OCI-LY7 (cell line): ENCODE results near the gene TENT5C. TPM values are rescaled to one million over a fixed set of nuclear protein-coding genes. Genes with fewer than 3 reads are reported as not detected.

Source experiments
- BruUV-seq: library from RNA; stranded (reverse); fragments of 400-500 nt; replicated peaks from 2 replicates; lab custom pipeline; 2021; lab: Mats Ljungman, UMichigan
- CTCF ChIA-PET: fragments of 300-600 bp; sonication (Branson Sonifier 250); formaldehyde crosslinking; loops from one replicate; lab custom pipeline; 2022; ENCODE audit warnings: antibody characterized with exemption; ENCODE audit not compliant: unreplicated experiment; lab: Charles Lee
- POLR2A ChIA-PET: fragments of 300-600 bp; sonication (Branson Sonifier 250); formaldehyde crosslinking; loops from one replicate; lab custom pipeline; 2022; ENCODE audit warnings: antibody characterized with exemption; lab: Charles Lee
- DNase-seq: peaks from one replicate; pipeline ENCODE4 v3.0.0-alpha.2; 2015; ENCODE audit warnings: low spot score
- H2AFZ ChIP-seq: fragments of 200-600 bp; sonication (generic), shearing (Covaris generic); 2 replicates; pipeline ENCODE4 v1.6.1; 2014; ENCODE audit warnings: mild to moderate bottlenecking, antibody characterized with exemption, low read length, moderate library complexity
- H3K27ac ChIP-seq: fragments of 200-600 bp; sonication (generic); 2 replicates; pipeline ENCODE4 v1.5.1; 2014; ENCODE audit warnings: mixed run types, low read depth, mild to moderate bottlenecking, moderate library complexity, low read length, inconsistent platforms; ENCODE audit not compliant: poor library complexity, severe bottlenecking
- H3K36me3 ChIP-seq: fragments of 200-600 bp; sonication (generic); 2 replicates; pipeline ENCODE4 v1.6.1; 2014; ENCODE audit warnings: mild to moderate bottlenecking, antibody characterized with exemption, low read length, moderate library complexity, mixed read lengths; ENCODE audit not compliant: insufficient read depth
- H3K4me1 ChIP-seq: fragments of 200-600 bp; sonication (generic); 2 replicates; pipeline ENCODE4 v1.5.1; 2014; ENCODE audit warnings: mild to moderate bottlenecking, low read length; ENCODE audit not compliant: insufficient read depth, poor library complexity, severe bottlenecking
- H3K4me2 ChIP-seq: fragments of 200-600 bp; sonication (generic); 2 replicates; pipeline ENCODE4 v1.6.1; 2014; ENCODE audit warnings: mild to moderate bottlenecking, low read length
- H3K4me3 ChIP-seq: fragments of 200-600 bp; sonication (generic); 2 replicates; pipeline ENCODE4 v1.5.1; 2014; ENCODE audit warnings: mild to moderate bottlenecking, low read depth, low read length; ENCODE audit not compliant: poor library complexity, severe bottlenecking
- H3K79me2 ChIP-seq: fragments of 200-600 bp; sonication (generic); 2 replicates; pipeline ENCODE4 v1.6.1; 2016; ENCODE audit warnings: low read depth, mild to moderate bottlenecking, low read length, moderate library complexity, mixed read lengths; ENCODE audit not compliant: insufficient read depth
- H3K9me2 ChIP-seq: fragments of 200-600 bp; sonication (generic); 2 replicates; pipeline ENCODE4 v1.6.1; 2016; ENCODE audit warnings: mild to moderate bottlenecking, low read length, mixed read lengths; ENCODE audit not compliant: insufficient read depth
- H3K9me3 ChIP-seq: fragments of 200-600 bp; sonication (generic); 2 replicates; pipeline ENCODE4 v1.6.1; 2014; ENCODE audit warnings: mild to moderate bottlenecking, mixed run types, low read length, mixed read lengths
- H4K20me1 ChIP-seq: fragments of 200-600 bp; sonication (generic); 2 replicates; pipeline ENCODE4 v1.6.1; 2014; ENCODE audit warnings: mild to moderate bottlenecking, antibody characterized with exemption, low read length, moderate library complexity, mixed read lengths; ENCODE audit not compliant: insufficient read depth
- CTCF ChIP-seq: fragments of 200-600 bp; sonication (generic); conservative IDR thresholded peaks from 2 replicates; pipeline ENCODE4 v1.5.1; 2014; ENCODE audit warnings: mild to moderate bottlenecking, antibody characterized with exemption, low read length, moderate library complexity, mixed read lengths
- EZH2phosphoT487 ChIP-seq: fragments of 200-600 bp; sonication (generic); IDR thresholded peaks from 2 replicates; pipeline ENCODE4 v1.6.1; 2018; ENCODE audit warnings: low read depth, borderline replicate concordance, mild to moderate bottlenecking, mixed run types, antibody characterized with exemption, low read length, moderate library complexity, mixed read lengths
- intact Hi-C: fragments of 100-400 bp; cut with micrococcal nuclease; formaldehyde crosslinking; loops from one replicate; pipeline ENCODE4 v1.10.0; 2022; ENCODE audit not compliant: unreplicated experiment
- total RNA-seq, 2 experiments: library from RNA; depleted of rRNA in 1 of 2; stranded (reverse); fragments of >200 nt in 1 of 2; shearing (Covaris generic) in 1 of 2; gene quantifications; 2 replicates each; pipeline ENCODE4 v1.2.3, GENCODE V29; 2014 to 2022

TENT5C gene
- total RNA-seq, 2 experiments from 2014 or later, result 13.3 to 31.1 TPM

- H3K79me2 ChIP-seq, result no peaks in the 10 kb centered on the region
- no peak overlapping the region for H2AFZ ChIP-seq
- BruUV-seq, result no TSS peak
- no peaks in the 10 kb centered on the region for H3K9me2 ChIP-seq
- ChIA-PET POLR2A (no interaction called here), CTCF (no interaction called here)
- no peak overlapping the region for H3K4me2 ChIP-seq
- H4K20me1 ChIP-seq, result no peaks in the 10 kb centered on the region
- H3K4me1 ChIP-seq, result peaks cover 11% of the 10 kb centered on the region
- H3K4me3 ChIP-seq, result no peak overlapping the region
- no peak for DNase-seq
- TF ChIP-seq EZH2phosphoT487 (no peak), CTCF (no peak)
- no peaks in the 10 kb centered on the region; the same call in 1 of the 2 replicates for H3K9me3 ChIP-seq
- intact Hi-C loops, result no loop called here
- no peak overlapping the region for H3K27ac ChIP-seq
- no peaks in the 10 kb centered on the region for H3K36me3 ChIP-seq
Observed at GRCh38 chr1:117559985-117560384, 45.9 kb upstream of the TENT5C start.

- Histone ChIP-seq H4K20me1 (no peaks in the 10 kb centered on the region), H3K9me2 (no peaks in the 10 kb centered on the region), H3K36me3 (no peaks in the 10 kb centered on the region), H3K27ac (no peak overlapping the region), H3K4me2 (no peak overlapping the region), H3K4me1 (peaks cover 7% of the 10 kb centered on the region), H3K9me3 (no peaks in the 10 kb centered on the region; the same call in 1 of the 2 replicates), H2AFZ (no peak overlapping the region), H3K4me3 (no peak overlapping the region), H3K79me2 (no peaks in the 10 kb centered on the region)
- no TSS peak for BruUV-seq
- ChIA-PET POLR2A (interaction anchor here (0.8 kb wide), 1 partner anchor 10 kb away, joined by 5 read pairs; no protein-coding TSS in a partner anchor), CTCF (no interaction called here)
- TF ChIP-seq EZH2phosphoT487 (no peak), CTCF (no peak)
- DNase-seq, result no peak
- intact Hi-C loops, result no loop called here
Observed at GRCh38 chr1:117561071-117561470, 44.8 kb upstream of the TENT5C start.

DNA sequence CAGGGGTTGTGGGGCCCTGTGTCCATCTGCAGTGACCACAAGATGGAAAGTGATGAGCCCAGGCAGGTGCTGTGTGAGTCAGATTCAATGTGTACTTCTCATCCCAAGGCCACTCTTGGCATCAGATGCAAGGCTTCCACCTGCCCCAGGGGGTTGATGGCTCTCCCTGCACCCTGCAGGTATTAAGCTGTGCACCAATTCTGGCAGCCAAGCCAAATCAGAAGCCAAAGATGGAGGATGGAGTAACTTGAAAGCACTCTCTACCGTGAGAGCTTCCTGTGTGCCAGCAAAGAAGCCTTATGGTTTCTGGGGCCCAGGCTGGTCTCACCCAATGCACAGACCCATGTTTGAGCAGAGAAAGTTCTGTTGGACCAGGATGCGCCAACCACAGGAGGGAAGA is 44.3 kb upstream of the TENT5C start:
- H3K4me2 ChIP-seq, result no peak overlapping the region
- H3K4me1 ChIP-seq, result peaks cover 2% of the 10 kb centered on the region
- no peaks in the 10 kb centered on the region for H3K79me2 ChIP-seq
- H4K20me1 ChIP-seq, result no peaks in the 10 kb centered on the region
- BruUV-seq, result no TSS peak
- intact Hi-C loops, result no loop called here
- no peaks in the 10 kb centered on the region for H3K9me2 ChIP-seq
- ChIA-PET CTCF (no interaction called here), POLR2A (interaction anchor here (1.1 kb wide), 1 partner anchor 10 kb away, joined by 4 read pairs; no protein-coding TSS in a partner anchor)
- H3K27ac ChIP-seq, result no peak overlapping the region
- H3K9me3 ChIP-seq, result no peaks in the 10 kb centered on the region; the same call in 1 of the 2 replicates
- H3K36me3 ChIP-seq, result no peaks in the 10 kb centered on the region
- H2AFZ ChIP-seq, result no peak overlapping the region
- DNase-seq, result no peak
- H3K4me3 ChIP-seq, result no peak overlapping the region
- TF ChIP-seq EZH2phosphoT487 (no peak), CTCF (no peak)
